ENCODE measurements around the gene KCNK7.

KCNK7 gene

DNA sequence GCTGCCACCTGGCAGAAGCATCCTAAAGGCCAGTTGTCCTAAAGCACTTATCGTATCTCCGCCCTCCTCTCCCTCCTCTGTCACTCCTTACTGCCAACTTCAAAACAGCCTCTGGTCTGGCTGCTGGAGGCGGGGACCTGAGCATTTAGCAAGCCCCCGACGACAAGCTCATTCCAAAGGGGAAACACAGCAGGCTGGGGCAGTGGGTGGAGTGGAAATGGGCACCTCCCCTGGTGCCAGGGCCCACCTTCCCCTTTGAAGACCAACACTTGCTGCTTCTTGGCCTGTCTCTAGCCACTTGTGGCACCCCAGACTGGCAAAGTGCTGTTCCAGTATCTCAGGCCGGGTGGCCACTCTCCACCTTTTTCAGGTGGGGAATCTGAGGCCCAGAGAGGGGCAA lies 14.8 kb upstream of the KCNK7 start:
- no peak for DNase-seq

DNA sequence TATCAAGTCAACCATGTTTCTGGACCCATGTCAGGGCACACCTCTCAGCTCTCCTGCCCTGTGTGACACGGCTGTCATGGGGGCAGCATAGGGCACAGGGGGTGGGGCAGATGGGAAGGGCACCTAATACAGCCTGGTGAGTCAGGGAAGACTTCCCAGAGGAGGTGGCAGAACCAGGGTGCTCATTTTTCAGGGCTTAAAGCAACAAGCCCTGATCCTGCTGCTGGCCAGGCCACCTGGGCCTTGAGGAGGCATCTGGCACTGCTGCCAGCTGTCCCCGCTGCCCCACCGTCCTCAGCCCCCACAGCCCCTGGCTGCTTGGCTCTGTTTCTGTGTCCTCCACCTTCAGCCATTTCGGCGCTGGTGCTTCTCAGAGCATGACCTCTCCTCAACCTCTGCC lies 14.1 kb upstream of the KCNK7 start:
- no peak for DNase-seq

GRCh38 chr11:65609229-65609628 lies 13.6 kb upstream of the KCNK7 start:
- DNase-seq, result no peak

- no peak for DNase-seq
These were observed 12.2 kb upstream of the KCNK7 start for GRCh38 chr11:65607614-65608426.

DNA sequence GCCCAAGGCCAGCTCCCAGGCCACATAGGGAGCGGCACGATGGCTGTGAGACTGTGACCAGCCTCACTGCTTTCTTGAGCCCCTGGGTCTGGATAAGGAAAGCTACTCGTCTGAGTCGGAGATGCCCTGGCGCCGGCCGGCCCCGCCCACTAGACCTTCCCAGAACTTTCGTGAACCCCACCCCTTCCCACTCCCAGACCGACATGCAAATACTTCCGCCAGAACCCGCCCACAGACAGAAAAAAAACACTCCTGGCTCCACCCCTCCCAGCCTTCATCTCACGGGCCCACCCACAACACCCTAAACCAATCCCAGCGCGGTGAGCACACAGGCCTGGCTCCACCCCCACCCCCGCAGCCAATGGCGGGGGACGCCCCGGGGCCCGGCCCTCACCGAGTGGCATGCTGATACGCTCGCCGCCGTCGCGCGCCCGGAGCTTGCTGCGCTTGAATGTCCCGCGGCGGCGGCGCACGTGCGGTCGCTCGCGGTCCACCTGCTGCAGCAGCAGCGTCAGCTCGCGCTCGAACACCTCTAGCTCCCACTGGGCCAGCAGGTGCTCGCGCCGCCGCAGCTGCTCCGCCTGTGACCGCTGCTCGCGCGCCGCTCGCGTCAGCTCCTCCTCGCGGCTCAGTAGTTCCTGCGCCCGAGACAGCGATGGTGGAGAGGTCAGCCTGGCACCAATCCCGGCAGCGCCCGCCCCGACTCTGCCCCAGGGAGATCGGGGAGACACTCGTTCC lies 11.4 kb upstream of the KCNK7 start:
- DNase-seq, result peak; percentile 96

DNA sequence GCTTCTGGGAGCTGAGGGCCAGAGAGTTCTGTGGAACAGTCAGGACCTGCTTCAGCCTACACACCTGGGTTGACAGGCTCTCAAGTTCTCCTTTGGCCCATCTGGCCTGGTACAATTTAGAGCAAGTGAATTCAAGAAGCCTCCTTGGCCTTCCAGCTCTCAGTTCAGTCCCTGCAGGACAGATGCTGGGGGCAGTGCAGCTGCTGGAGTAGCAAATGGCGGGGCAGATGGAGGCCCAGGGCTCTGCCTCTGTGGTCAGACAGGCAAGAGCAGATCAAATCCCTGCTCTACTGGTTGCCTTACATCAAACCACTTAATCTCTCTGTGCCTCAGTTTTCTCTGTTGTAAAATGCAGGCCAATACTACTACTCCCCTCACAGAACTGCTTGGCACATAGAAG lies 8.7 kb upstream of the KCNK7 start:
- DNase-seq, result no peak

DNA sequence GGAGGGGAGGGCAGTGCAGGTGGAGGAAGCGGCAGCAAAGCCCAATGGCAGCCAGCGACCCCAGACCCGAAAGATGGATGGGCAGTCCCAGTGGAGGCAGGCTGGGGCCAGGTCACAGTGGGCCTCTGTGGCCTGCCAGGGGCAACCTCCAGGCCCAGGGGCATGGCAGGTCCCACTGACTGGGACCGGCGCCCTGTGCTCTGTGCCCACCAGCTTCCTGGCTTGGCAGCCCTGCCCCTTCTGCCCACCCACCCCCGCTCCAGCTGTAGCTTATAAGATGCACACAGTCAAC lies 4.3 kb upstream of the KCNK7 start:
- DNase-seq, result no peak

GRCh38 chr11:65599216-65599954 lies 3.8 kb upstream of the KCNK7 start:
- no peak for DNase-seq

- DNase-seq, result no peak
These were observed 2.7 kb upstream of the KCNK7 start for GRCh38 chr11:65598258-65598699.

GRCh38 chr11:65596520-65596919 lies 920 bp upstream of the KCNK7 start:
- no peak for DNase-seq

- DNase-seq, result no peak
These were observed 469 bp downstream of the KCNK7 start for GRCh38 chr11:65595131-65595530.

DNA sequence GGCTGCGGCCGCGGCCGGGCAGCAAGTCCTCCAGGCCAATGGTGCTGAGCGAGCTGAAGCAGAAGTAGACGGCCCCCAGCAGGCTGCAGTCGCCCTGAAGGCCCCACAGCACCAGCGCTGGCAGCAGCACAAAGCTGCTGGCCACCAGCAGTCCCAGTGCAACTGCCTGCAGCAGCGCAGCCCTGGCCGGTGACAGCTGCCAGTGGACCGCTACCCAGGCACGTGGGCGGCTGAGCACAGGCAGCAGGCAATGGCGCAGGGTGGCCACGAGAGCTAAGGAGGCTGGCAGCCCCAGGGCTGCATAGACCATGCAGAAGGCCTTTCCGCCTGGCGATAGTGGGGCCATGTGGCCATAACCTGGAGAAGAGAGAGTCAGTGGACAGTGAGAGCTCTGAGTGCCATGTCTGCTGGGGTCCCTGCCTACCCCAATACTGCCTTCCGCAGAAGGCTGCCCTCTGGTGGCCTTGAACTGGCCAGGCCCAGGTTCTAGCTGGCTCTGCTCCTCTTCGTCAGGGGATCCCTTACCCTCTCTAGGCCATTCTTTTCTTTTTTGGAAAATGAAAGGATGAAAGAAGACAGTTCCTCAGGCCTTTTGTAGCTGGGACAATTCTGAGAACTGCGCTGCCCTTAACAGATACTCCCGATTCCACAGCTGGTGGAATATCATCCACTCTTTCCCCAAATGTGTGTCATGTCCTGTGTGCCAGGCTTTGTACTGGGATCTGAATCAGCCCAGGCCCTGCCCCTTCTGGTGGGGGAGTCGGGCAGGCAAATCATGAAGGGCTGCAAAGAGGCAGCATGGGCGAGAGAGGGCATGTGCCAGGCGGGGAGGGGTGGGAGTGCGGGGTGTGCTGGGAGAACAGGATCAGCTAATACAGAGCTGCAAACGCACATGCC lies 1.8 kb downstream of the KCNK7 start:
- no peak for DNase-seq

DNA sequence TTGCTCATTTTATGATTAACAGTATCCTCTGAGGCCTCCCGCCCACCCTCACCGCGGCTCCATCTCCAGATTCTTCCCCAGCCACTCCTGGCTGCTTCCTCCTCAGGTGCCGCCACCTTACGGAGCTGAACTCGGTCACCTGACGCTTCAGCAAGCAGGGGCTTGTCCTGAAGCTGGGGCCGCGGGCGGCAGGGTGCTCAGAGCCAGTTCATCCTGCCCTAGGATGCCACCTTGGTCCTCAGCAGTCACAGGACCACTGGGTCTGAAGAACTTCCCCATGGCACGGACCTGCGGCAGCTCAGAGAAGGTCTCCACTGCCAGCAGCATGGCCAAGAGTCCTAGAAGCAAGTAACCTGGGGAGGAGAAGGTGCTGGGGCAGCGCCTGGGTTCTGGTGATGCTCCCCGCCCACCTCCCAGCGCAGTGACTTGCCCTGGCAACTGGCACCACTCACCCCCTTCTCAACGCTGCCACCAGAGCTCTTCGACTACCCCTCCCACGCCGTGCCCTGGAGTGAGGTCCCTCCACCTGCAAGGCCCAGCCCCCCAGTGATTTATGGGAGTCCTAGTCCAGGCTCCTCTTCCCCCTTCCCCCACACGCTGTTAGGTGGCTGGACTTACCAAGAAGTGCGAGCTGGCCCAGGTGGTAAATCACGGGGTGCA lies 2.6 kb downstream of the KCNK7 start:
- no peak for DNase-seq

DNA sequence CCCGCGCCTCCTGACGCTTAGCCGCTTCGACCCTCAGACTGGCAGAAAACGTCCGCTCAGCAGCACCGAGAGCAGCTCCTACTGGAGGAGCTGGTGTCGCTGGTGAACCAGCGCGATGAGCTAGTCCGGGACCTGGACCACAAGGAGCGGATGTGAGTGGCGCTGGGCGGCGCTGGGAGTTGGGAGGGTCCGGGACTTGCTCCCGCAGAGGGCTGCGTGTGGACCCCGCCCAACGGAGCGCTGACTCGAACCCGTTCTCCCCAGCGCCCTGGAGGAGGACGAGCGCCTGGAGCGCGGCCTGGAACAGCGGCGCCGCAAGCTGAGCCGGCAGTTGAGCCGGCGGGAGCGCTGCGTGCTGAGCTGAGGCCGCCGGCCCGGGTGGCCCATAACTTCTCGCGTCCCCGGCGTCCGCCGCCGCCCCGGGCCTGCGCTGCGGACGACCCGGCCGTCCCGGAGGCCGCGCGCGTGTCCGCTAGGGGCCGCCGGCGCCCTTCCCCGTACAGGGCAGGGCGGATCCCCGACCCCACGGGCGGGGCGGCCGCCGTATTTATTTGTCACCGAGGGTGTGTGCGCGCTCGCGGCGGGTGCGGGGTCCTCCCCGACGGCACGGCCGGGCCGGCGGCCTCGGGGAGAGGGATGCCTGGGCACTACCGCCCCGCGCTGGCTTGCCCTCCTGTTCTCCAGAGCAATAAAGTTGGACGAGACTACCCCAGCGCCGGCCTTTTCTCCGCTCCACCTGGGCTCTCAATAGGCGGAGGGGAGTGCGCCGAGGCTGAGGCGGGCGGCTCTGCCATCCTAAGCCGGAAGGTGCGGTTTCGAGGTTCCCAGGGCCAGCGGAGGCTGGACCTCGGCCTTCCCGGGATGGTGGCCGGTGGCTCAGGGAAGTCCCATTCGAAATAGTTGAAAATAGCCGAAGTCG lies 3.4 kb downstream of the KCNK7 start:
- peak; percentile 33 for DNase-seq

DNA sequence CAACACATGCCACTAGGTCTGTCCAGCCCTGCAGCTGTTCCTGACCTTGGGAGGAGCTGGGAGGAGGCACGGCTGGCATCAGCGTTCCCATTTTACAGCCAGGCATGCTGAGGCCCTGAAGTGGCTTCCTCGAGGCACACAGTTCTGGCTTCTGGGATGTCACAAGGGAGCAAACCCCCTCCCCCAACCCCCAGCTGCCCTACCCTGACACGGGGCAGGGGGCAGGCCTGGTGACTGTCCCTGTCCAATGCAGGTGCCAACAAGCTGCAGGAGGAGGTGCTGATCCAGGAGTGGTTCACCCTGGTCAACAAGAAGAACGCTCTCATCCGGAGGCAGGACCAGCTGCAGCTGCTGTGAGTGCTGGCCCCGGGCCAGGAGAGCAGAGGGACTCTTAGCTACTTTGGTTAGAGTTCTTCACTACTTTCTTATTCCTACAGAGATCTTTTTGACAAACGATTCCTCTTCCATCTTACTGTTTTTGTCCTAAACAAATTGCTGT lies 5.3 kb downstream of the KCNK7 start:
- DNase-seq, result no peak

DNA sequence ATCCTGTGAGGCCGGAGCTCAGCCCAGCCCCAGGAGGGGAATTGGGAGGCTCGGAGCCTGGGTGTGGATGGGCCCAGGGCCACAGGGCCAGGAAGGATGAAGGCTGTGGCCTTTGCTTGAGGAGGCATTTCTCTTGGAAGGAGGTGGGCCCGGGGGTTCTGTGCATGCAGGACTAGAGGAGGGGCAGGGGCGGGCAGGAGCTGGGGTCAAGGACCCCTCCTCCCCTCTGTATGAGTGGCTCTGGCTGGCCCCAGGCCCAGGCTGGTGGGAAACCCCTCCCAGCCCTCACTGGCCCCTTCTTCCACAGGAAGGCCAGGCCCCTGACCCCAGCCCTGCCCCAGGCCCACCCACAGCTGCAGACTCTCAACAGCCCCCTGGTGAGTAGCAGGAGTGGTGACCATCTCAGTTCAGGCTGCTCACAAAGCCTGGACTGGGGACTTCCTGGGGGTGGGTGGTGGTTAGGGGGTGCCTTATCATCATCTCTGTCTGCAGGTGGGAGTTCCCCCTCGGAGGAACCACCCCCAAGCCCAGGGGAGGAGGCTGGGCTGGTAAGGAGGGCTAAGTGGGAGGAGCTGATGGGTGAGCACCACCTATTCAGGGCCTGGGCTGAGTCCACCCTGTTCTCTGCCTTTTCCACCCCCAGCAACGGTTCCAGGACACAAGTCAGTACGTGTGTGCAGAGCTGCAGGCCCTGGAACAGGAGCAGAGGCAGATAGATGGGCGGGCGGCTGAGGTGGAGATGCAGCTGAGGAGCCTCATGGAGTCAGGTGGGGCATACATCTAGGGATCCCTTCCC lies 6.0 kb downstream of the KCNK7 start:
- DNase-seq, result no peak

GRCh38 chr11:65588199-65589054 lies 7.2 kb downstream of the KCNK7 start:
- DNase-seq, result peak; percentile 37

GRCh38 chr11:65586676-65587075 lies 8.9 kb downstream of the KCNK7 start:
- DNase-seq, result peak; percentile 25

- DNase-seq, result no peak
These were observed 9.4 kb downstream of the KCNK7 start for GRCh38 chr11:65586247-65586630.
